ENCODE results near the gene GLYATL3.

Gene GLYATL3

GRCh38 chr6:49553384-49553783 lies 53.7 kb downstream of the GLYATL3 start:
- no peak for ATAC-seq
- no peak for TF ChIP-seq SNAI2 (CRISPR knock-in tag; IDR thresholded peaks at IDR 0.05)
- TF ChIP-seq CREB5 (CRISPR knock-in tag; IDR thresholded peaks at IDR 0.05; ENCODE audit: low read depth), result no peak
- TF ChIP-seq ESRRG (CRISPR knock-in tag; IDR thresholded peaks at IDR 0.05), result no peak
- no peak for TF ChIP-seq POU6F1 (CRISPR knock-in tag; IDR thresholded peaks at IDR 0.05; ENCODE audit: borderline replicate concordance, low read depth)
- no peak for TF ChIP-seq BACH2 (CRISPR knock-in tag; IDR thresholded peaks at IDR 0.05; ENCODE audit: borderline replicate concordance)
- TF ChIP-seq ISL1 (CRISPR knock-in tag; IDR thresholded peaks at IDR 0.05), result no peak
- TF ChIP-seq ZFP30 (CRISPR knock-in tag; IDR thresholded peaks at IDR 0.05), result no peak
- no peak for TF ChIP-seq CSDC2 (CRISPR knock-in tag; IDR thresholded peaks at IDR 0.05)
- TF ChIP-seq TOX (CRISPR knock-in tag; IDR thresholded peaks at IDR 0.05; ENCODE audit: borderline replicate concordance), result no peak
- no peak for TF ChIP-seq GLIS3 (CRISPR knock-in tag; IDR thresholded peaks at IDR 0.05)
- no peak for TF ChIP-seq TSHZ2 (CRISPR knock-in tag; IDR thresholded peaks at IDR 0.05)
- no peak for TF ChIP-seq CSRNP3 (CRISPR knock-in tag; IDR thresholded peaks at IDR 0.05)
- TF ChIP-seq ZNF8 (CRISPR knock-in tag; IDR thresholded peaks at IDR 0.05), result no peak
- TF ChIP-seq ARNTL (CRISPR knock-in tag; IDR thresholded peaks at IDR 0.05; ENCODE audit: borderline replicate concordance, low read depth), result no peak

GRCh38 chr6:49555951-49556350 lies 56.2 kb downstream of the GLYATL3 start:
- no peak for TF ChIP-seq ZC3H10 (CRISPR knock-in tag; IDR thresholded peaks at IDR 0.05)
- TF ChIP-seq PPARA (CRISPR knock-in tag; IDR thresholded peaks at IDR 0.05; ENCODE audit: borderline replicate concordance), result no peak
- no peak for TF ChIP-seq PATZ1 (CRISPR knock-in tag; IDR thresholded peaks at IDR 0.05; ENCODE audit: borderline replicate concordance)
- TF ChIP-seq ESRRG (CRISPR knock-in tag; IDR thresholded peaks at IDR 0.05), result no peak
- ATAC-seq, result no peak

- no peak for ATAC-seq
- no peak for TF ChIP-seq CREB5 (CRISPR knock-in tag; IDR thresholded peaks at IDR 0.05; ENCODE audit: low read depth)
- TF ChIP-seq PATZ1 (CRISPR knock-in tag; IDR thresholded peaks at IDR 0.05; ENCODE audit: borderline replicate concordance), result no peak
- no peak for TF ChIP-seq ESRRG (CRISPR knock-in tag; IDR thresholded peaks at IDR 0.05)
- no peak for TF ChIP-seq ARNTL (CRISPR knock-in tag; IDR thresholded peaks at IDR 0.05; ENCODE audit: borderline replicate concordance, low read depth)
- no peak for TF ChIP-seq CSRNP3 (CRISPR knock-in tag; IDR thresholded peaks at IDR 0.05)
- TF ChIP-seq ZNF70 (CRISPR knock-in tag; IDR thresholded peaks at IDR 0.05), result no peak
- TF ChIP-seq GLIS3 (CRISPR knock-in tag; IDR thresholded peaks at IDR 0.05), result no peak
- TF ChIP-seq ZFP3 (CRISPR knock-in tag; IDR thresholded peaks at IDR 0.05), result no peak
- TF ChIP-seq ZNF8 (CRISPR knock-in tag; IDR thresholded peaks at IDR 0.05), result no peak
- TF ChIP-seq POU6F1 (CRISPR knock-in tag; IDR thresholded peaks at IDR 0.05; ENCODE audit: borderline replicate concordance, low read depth), result no peak
- no peak for TF ChIP-seq CSDC2 (CRISPR knock-in tag; IDR thresholded peaks at IDR 0.05)
- no peak for TF ChIP-seq ZNF565 (CRISPR knock-in tag; conservative IDR thresholded peaks at IDR 0.05; ENCODE audit: low read depth)
- TF ChIP-seq ISL1 (CRISPR knock-in tag; IDR thresholded peaks at IDR 0.05), result no peak
- no peak for TF ChIP-seq ZFP30 (CRISPR knock-in tag; IDR thresholded peaks at IDR 0.05)
- no peak for TF ChIP-seq TCF4 (CRISPR knock-in tag; IDR thresholded peaks at IDR 0.05; ENCODE audit: borderline replicate concordance)
- no peak for TF ChIP-seq BACH2 (CRISPR knock-in tag; IDR thresholded peaks at IDR 0.05; ENCODE audit: borderline replicate concordance)
Measured at GRCh38 chr6:49556429-49556837, 56.7 kb downstream of the GLYATL3 start.

Measured in SK-N-SH treated with all-trans-retinoic acid at 6 μM for 48 hours (cell line).